ENCODE results near the gene NAA60.

- TF ChIP-seq TAF1 (IDR thresholded peaks at IDR 0.05; ENCODE audit: borderline replicate concordance, insufficient read depth, low read length) (no peak), POLR2AphosphoS5 (IDR thresholded peaks at IDR 0.05; ENCODE audit: low read depth, low read length) (no peak), REST (IDR thresholded peaks at IDR 0.05; ENCODE audit: insufficient read depth in 1 of 2, low read depth in 2 of 2, low read length in 2 of 2) (no peak), FOXP2 (optimal IDR thresholded peaks at IDR 0.05; ENCODE audit: borderline replicate concordance, extremely low read depth, extremely low read length, insufficient read depth) (no peak)
Measured at GRCh38 chr16:3518986-3519348, 75.5 kb downstream of the NAA60 start.

All from PFSK-1 (cell line).